HepG2 (cell line): ENCODE measurements around the gene MAPK11. TPM values are rescaled to one million over a fixed set of nuclear protein-coding genes. Genes with fewer than 3 reads are reported as not detected.
A peak's percentile ranks its signal among the peaks of the same experiment; 100 is the strongest.

Experiments
- ATAC-seq: fragments of 200-7000 bp; cut with Tn5 transposase; 3 replicates; pipeline ENCODE4 v1.9.1; 2020; ENCODE audit warnings: mild to moderate bottlenecking, moderate library complexity
- BruUV-seq: library from RNA; stranded (reverse); fragments of 400-500 nt; replicated peaks from 2 replicates; lab custom pipeline; 2021; lab: Mats Ljungman, UMichigan
- CTCF ChIA-PET: fragments of 300-600 bp; formaldehyde crosslinking; extraction: SDS; loops from one replicate; lab custom pipeline; 2021; ENCODE audit warnings: low total read pairs, inconsistent platforms, low intra/inter-chr PET ratio; lab: Yijun Ruan, JAX
- POLR2A ChIA-PET: fragments of 350-600 bp; sonication (Branson Sonifier 250); formaldehyde crosslinking; loops from one replicate; lab custom pipeline; 2020; ENCODE audit warnings: antibody characterized with exemption, inconsistent platforms; lab: Yijun Ruan, JAX
- DNase-seq: peaks from one replicate; pipeline ENCODE4 v3.0.0-alpha.2; 2015; ENCODE audit warnings: low spot score
- FAIRE-seq: peaks from 3 replicates; lab custom pipeline; 2011; peaks lifted over from hg19 to GRCh38; lab: Jason Lieb, UNC
- H2AFZ ChIP-seq: one replicate; pipeline ENCODE4 v1.6.1; 2011; ENCODE audit warnings: low read length, inconsistent platforms
- H3K27ac ChIP-seq: fragments of 300-600 bp; 3 replicates; pipeline ENCODE4 v1.8.0; 2011; ENCODE audit warnings: mixed run types, mild to moderate bottlenecking, mixed read lengths, low read length, inconsistent platforms; ENCODE audit not compliant: insufficient read depth; ENCODE audit errors: extremely low read length
- H3K27me3 ChIP-seq, 2 experiments: fragments of 200-600 bp in 1 of 2; 2 replicates in 1 of 2; 3 replicates in 1 of 2; pipeline versions ENCODE4 v1.6.0 to v1.8.0; 2011; ENCODE audit warnings: low read length in 2 of 2, mild to moderate bottlenecking in 2 of 2, moderate library complexity in 2 of 2, inconsistent platforms in 1 of 2; ENCODE audit not compliant: insufficient read depth in 2 of 2, control insufficient read depth in 1 of 2
- H3K36me3 ChIP-seq, 2 experiments: fragments of 200-600 bp in 1 of 2; replicated peaks in 1 of 2; 2 replicates in 1 of 2; 3 replicates in 1 of 2; pipeline versions ENCODE4 v1.5.1 to v1.8.0; 2011; ENCODE audit warnings: low read length in 2 of 2, inconsistent platforms in 1 of 2; ENCODE audit not compliant: insufficient read depth in 2 of 2, control insufficient read depth in 1 of 2
- H3K4me1 ChIP-seq: 2 replicates; pipeline ENCODE4 v1.5.1; 2012; ENCODE audit warnings: low read length, inconsistent platforms; ENCODE audit not compliant: insufficient read depth
- H3K4me2 ChIP-seq: 2 replicates; pipeline ENCODE4 v1.6.0; 2011; ENCODE audit warnings: low read depth, low read length, inconsistent platforms
- H3K4me3 ChIP-seq, 3 experiments: fragments of 200-600 bp in 1 of 3; sonication (generic), shearing (Covaris generic) in 1 of 3; replicated peaks in 1 of 3; 2 replicates each; pipeline ENCODE4 v1.5.1; 2011 to 2016; ENCODE audit warnings: low read length in 3 of 3, inconsistent platforms in 2 of 3, low read depth in 2 of 3, mild to moderate bottlenecking in 2 of 3, control low read depth in 1 of 3, mixed read lengths in 1 of 3; ENCODE audit not compliant: insufficient read depth in 1 of 3
- H3K79me2 ChIP-seq: one replicate; pipeline ENCODE4 v1.6.1; 2011; ENCODE audit warnings: low read length, inconsistent platforms; ENCODE audit not compliant: insufficient read depth
- H3K9ac ChIP-seq: 2 replicates; pipeline ENCODE4 v1.6.0; 2011; ENCODE audit warnings: mild to moderate bottlenecking, low read depth, low read length, inconsistent platforms; ENCODE audit not compliant: insufficient read depth
- H3K9me3 ChIP-seq: 2 replicates; pipeline ENCODE4 v1.5.1; 2012; ENCODE audit warnings: mild to moderate bottlenecking, low read length
- H4K20me1 ChIP-seq: 2 replicates; pipeline ENCODE4 v1.6.0; 2011; ENCODE audit warnings: inconsistent platforms, mild to moderate bottlenecking, low read length, moderate library complexity; ENCODE audit not compliant: insufficient read depth
- ATAD3A ChIP-seq: sonication (generic); formaldehyde crosslinking; IDR thresholded peaks from 2 replicates; pipeline ENCODE4 v1.4.0; 2020; ENCODE audit warnings: missing genetic modification reagents
- ELF1 ChIP-seq: sonication (generic); formaldehyde crosslinking; IDR thresholded peaks from 2 replicates; pipeline ENCODE4 v1.4.0; 2020; ENCODE audit warnings: missing genetic modification reagents
- FOXP1 ChIP-seq, 2 experiments: fragments of 450-650 bp in 1 of 2; IDR thresholded peaks; 2 replicates each; pipeline ENCODE4 v1.6.1; 2017 to 2018; ENCODE audit warnings: antibody characterized with exemption in 1 of 2
- GTF3A ChIP-seq: sonication (generic); formaldehyde crosslinking; conservative IDR thresholded peaks from 2 replicates; pipeline ENCODE4 v1.4.0; 2020; ENCODE audit warnings: mild to moderate bottlenecking, missing genetic modification reagents
- HMGA1 ChIP-seq: sonication (generic); formaldehyde crosslinking; conservative IDR thresholded peaks from 2 replicates; pipeline ENCODE4 v1.4.0; 2020; ENCODE audit warnings: missing genetic modification reagents
- NONO ChIP-seq, 2 experiments: fragments of 450-650 bp in 1 of 2; sonication (generic) in 1 of 2; formaldehyde crosslinking in 1 of 2; IDR thresholded peaks in 1 of 2; conservative IDR thresholded peaks in 1 of 2; 2 replicates each; pipeline versions ENCODE4 v1.6.1 to v1.8.0; 2017 to 2022; ENCODE audit warnings: mild to moderate bottlenecking in 1 of 2, missing genetic modification reagents in 1 of 2, moderate library complexity in 1 of 2
- RAD21 ChIP-seq: fragments of 450-650 bp; formaldehyde crosslinking; IDR thresholded peaks from 2 replicates; pipeline ENCODE4 v1.5.0; 2020; ENCODE audit warnings: mild to moderate bottlenecking
- SKI ChIP-seq: fragments of 450-650 bp; IDR thresholded peaks from one replicate; pipeline ENCODE4 v1.6.1; 2018; ENCODE audit warnings: mild to moderate bottlenecking; ENCODE audit not compliant: partially characterized antibody
- THAP11 ChIP-seq: IDR thresholded peaks from 2 replicates; pipeline ENCODE4 v1.6.1; 2016; ENCODE audit warnings: missing biosample characterization, missing genetic modification reagents
- TRIM24 ChIP-seq: sonication (generic); formaldehyde crosslinking; IDR thresholded peaks from 2 replicates; pipeline ENCODE4 v1.8.0; 2022; ENCODE audit warnings: mild to moderate bottlenecking, missing genetic modification reagents
- U2AF1 ChIP-seq: fragments of 200-400 bp; formaldehyde crosslinking; optimal IDR thresholded peaks from 2 replicates; pipeline ENCODE3; 2017; ENCODE audit warnings: mild to moderate bottlenecking, low read depth, low read length
- YEATS2 ChIP-seq: sonication (generic); formaldehyde crosslinking; IDR thresholded peaks from 2 replicates; pipeline ENCODE4 v1.4.0; 2020; ENCODE audit warnings: missing genetic modification reagents, borderline replicate concordance
- ZBTB25 ChIP-seq: IDR thresholded peaks from 2 replicates; pipeline ENCODE4 v1.6.1; 2018; ENCODE audit warnings: missing genetic modification reagents
- ZNF143 ChIP-seq: sonication (generic); formaldehyde crosslinking; IDR thresholded peaks from 2 replicates; pipeline ENCODE4 v1.4.0; 2020; ENCODE audit warnings: missing genetic modification reagents
- ZNF44 ChIP-seq: sonication (generic); formaldehyde crosslinking; IDR thresholded peaks from 2 replicates; pipeline ENCODE4 v1.5.1; 2020; ENCODE audit warnings: mild to moderate bottlenecking, missing genetic modification reagents
- ZNF451 ChIP-seq: sonication (generic); formaldehyde crosslinking; IDR thresholded peaks from 2 replicates; pipeline ENCODE4 v1.5.0; 2020; ENCODE audit warnings: mild to moderate bottlenecking, missing genetic modification reagents
- ZNF687 ChIP-seq: sonication (generic); formaldehyde crosslinking; IDR thresholded peaks from 2 replicates; pipeline ENCODE4 v1.5.1; 2020; ENCODE audit warnings: mild to moderate bottlenecking, missing genetic modification reagents, moderate library complexity
- WGBS: methylation state at CpG from one replicate; pipeline ENCODE4 v1.1.6; 2017; ENCODE audit warnings: low lambda C conversion rate; 5-methylcytosine and 5-hydroxymethylcytosine counted together
- in situ Hi-C: cut with HindIII; loops from 2 replicates; pipeline ENCODE4 v1.10.0; 2017; ENCODE audit warnings: low pct_unique_long_range_greater_than_20kb; ENCODE audit not compliant: extremely low pct_ligation_motif_present
- intact Hi-C: fragments of 100-400 bp; cut with micrococcal nuclease; formaldehyde crosslinking; loops from one replicate; pipeline ENCODE4 v1.10.0; 2022; ENCODE audit not compliant: unreplicated experiment
- polyA plus RNA-seq, 8 experiments: library from polyadenylated mRNA; depleted of rRNA in 3 of 8; stranded (reverse) in 7 of 8; unstranded in 1 of 8; fragments of >200 nt; fragmentation: Illumina TruSeq in 4 of 8; extraction: Trizol in 4 of 8; gene quantifications; 2 replicates each; pipeline versions ENCODE4 v1.2.1 to v1.2.3, GENCODE V29; 2011 to 2016; ENCODE audit warnings: low read depth in 4 of 8, missing spikeins in 1 of 8, mixed read lengths in 1 of 8; ENCODE audit not compliant: insufficient read depth in 1 of 8
- total RNA-seq, 5 experiments: library from RNA; depleted of rRNA; stranded (reverse); fragments of >200 nt; fragmentation: Illumina TruSeq; extraction: Trizol; gene quantifications; 2 replicates each; pipeline ENCODE4 v1.2.3, GENCODE V29; 2016; ENCODE audit warnings: low read depth in 1 of 5
- TF ChIP-seq, protein P1 (sequence below): sonication (generic); formaldehyde crosslinking; IDR thresholded peaks from 2 replicates; pipeline ENCODE4 v1.9.0; 2021; ENCODE audit warnings: missing genetic modification reagents, borderline replicate concordance

The MAPK11 gene
- total and polyA plus RNA-seq, 2 of the 13 experiments (the other 11 are each of a cell fraction or from before 2014, with no cell fraction given) = 0.15 to 0.17 TPM

DNA sequence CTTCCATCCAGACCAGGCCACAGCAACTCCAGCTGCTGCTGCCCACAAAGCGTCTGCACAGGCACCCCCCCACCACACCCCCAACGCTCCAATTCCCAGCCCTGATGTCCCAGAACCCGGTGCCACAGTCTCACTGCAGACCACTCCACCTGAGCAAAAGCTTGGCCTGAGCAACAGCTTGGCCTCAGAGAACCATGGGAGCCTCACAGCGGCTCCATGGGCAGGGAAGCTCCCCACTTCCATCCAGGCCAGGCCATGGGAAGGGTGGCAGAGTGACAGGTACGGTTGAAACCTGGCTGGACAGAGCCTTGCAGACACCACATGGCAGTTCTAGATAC is 24.1 kb upstream of the MAPK11 start:
- Histone ChIP-seq H3K4me3 (peak overlapping the region in 2 of 3 experiments; percentile 73 to 74; a peak in 5 of 6 replicates), H3K9me3 (no peaks in the 10 kb centered on the region), H3K27me3 (no peaks in the 10 kb centered on the region), H3K27ac (peak overlapping the region; percentile 94), H4K20me1 (peaks cover 9% of the 10 kb centered on the region; the same call in 1 of the 2 replicates), H3K9ac (peak overlapping the region; percentile 71), H3K4me1 (peaks cover 69% of the 10 kb centered on the region), H2AFZ (no peak overlapping the region), H3K4me2 (peak overlapping the region; percentile 79), H3K36me3 (peaks cover 8 to 9% of the 10 kb centered on the region in 2 experiments; a peak in 4 of 5 replicates), H3K79me2 (peaks cover 71% of the 10 kb centered on the region)
- intact Hi-C loops = loop anchor here (5.0 to 10.0 kb wide), 2 partner anchors 33 to 869 kb away; partner anchors contain the start of gene DENND6B
- no peak for FAIRE-seq
- CTCF ChIA-PET = interaction anchor here (1.2 to 2.3 kb wide), 2 partner anchors 18 to 32 kb away, joined by 9 to 10 read pairs; partner anchors contain the start of gene DENND6B
- DNase-seq = no peak
- no TSS peak for BruUV-seq
- in situ Hi-C loops = no loop called here
- ATAC-seq = peak; percentile 9
- 0% methylated on average over 1 of the region's 5 CpGs for WGBS
- POLR2A ChIA-PET = interaction anchor here (1.0 to 4.8 kb wide), 21 partner anchors 10 to 289 kb away, joined by 3 to 126 read pairs (median 6); partner anchors contain the start of genes CHKB, DENND6B, HDAC10 and MAPK12
- TF ChIP-seq ZBTB25 = no peak
- no peak for TF ChIP-seq HMGA1 (CRISPR knock-in tag)
- TF ChIP-seq NONO (IDR thresholded peaks at IDR 0.05) = no peak
- no peak for TF ChIP-seq NONO (CRISPR knock-in tag; conservative IDR thresholded peaks at IDR 0.05)
- TF ChIP-seq ZNF687 = peak; percentile 54
- no peak for TF ChIP-seq ATAD3A (CRISPR knock-in tag)
- TF ChIP-seq ELF1 (CRISPR knock-in tag) = no peak
- no peak for TF ChIP-seq TRIM24
- TF ChIP-seq ZNF143 = no peak
- TF ChIP-seq THAP11 (CRISPR knock-in tag) = no peak
- TF ChIP-seq, protein P1, sequence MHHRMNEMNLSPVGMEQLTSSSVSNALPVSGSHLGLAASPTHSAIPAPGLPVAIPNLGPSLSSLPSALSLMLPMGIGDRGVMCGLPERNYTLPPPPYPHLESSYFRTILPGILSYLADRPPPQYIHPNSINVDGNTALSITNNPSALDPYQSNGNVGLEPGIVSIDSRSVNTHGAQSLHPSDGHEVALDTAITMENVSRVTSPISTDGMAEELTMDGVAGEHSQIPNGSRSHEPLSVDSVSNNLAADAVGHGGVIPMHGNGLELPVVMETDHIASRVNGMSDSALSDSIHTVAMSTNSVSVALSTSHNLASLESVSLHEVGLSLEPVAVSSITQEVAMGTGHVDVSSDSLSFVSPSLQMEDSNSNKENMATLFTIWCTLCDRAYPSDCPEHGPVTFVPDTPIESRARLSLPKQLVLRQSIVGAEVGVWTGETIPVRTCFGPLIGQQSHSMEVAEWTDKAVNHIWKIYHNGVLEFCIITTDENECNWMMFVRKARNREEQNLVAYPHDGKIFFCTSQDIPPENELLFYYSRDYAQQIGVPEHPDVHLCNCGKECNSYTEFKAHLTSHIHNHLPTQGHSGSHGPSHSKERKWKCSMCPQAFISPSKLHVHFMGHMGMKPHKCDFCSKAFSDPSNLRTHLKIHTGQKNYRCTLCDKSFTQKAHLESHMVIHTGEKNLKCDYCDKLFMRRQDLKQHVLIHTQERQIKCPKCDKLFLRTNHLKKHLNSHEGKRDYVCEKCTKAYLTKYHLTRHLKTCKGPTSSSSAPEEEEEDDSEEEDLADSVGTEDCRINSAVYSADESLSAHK = no peak
- 0 out of 2 replicates have a peak, but pooled peaks have one; percentile 5 for TF ChIP-seq GTF3A (CRISPR knock-in tag)
- TF ChIP-seq U2AF1 = no peak
- no peak for TF ChIP-seq YEATS2 (CRISPR knock-in tag)
- no peak for TF ChIP-seq FOXP1 (IDR thresholded peaks at IDR 0.05)
- TF ChIP-seq FOXP1 (CRISPR knock-in tag; IDR thresholded peaks at IDR 0.05) = no peak
- TF ChIP-seq ZNF451 = peak; percentile 2; the same call in 1 of the 2 replicates
- no peak for TF ChIP-seq RAD21 (CRISPR knock-in tag)
- TF ChIP-seq SKI = no peak
- 0 out of 2 replicates have a peak, but pooled peaks have one; percentile 6 for TF ChIP-seq ZNF44 (CRISPR knock-in tag)
